C4-2B (cell line): ENCODE measurements around the gene SLC24A3.

Source experiments
- CTCF ChIP-seq: fragments of 450-650 bp; conservative IDR thresholded peaks from 2 replicates; pipeline ENCODE4 v1.5.1; 2017; ENCODE audit warnings: mild to moderate bottlenecking
- ZFX ChIP-seq: fragments of 450-650 bp; IDR thresholded peaks from 2 replicates; pipeline ENCODE4 v1.6.1; 2017

- TF ChIP-seq CTCF (no peak), ZFX (no peak)
These were observed 73.0 kb downstream of the SLC24A3 start for GRCh38 chr20:19285436-19285835.
